Right ventricle myocardium inferior (tissue), 1 donor: ENCODE measurements around the gene ZMYM2. TPM values are rescaled to one million over a fixed set of nuclear protein-coding genes. Genes with fewer than 3 reads are reported as not detected.

Source experiments
- total RNA-seq: library from RNA; stranded (reverse); fragmentation: NEBNext Ultra II Directional; extraction: Animal tissue kit (Norgen Biotek cat#: 25700); gene quantifications from one replicate; pipeline ENCODE4 v1.2.1, GENCODE V29; 2021
- donor health status: DM: no; HTN: yes; CAD: no; lungs with severe emphysema.

ZMYM2 gene
- total RNA-seq, 1 donor from 2014 or later: 50.3 TPM

Other genes with a start within 250 kb of the ZMYM2 start
- 24.9 TPM for gene PSPC1, start 175.8 kb upstream of the ZMYM2 start, total RNA-seq
- 7.5 TPM for gene ZMYM5, start 95.1 kb upstream of the ZMYM2 start, total RNA-seq
- gene GJA3, start 202.3 kb downstream of the ZMYM2 start, total RNA-seq: 17.9 TPM
- 0.46 TPM for gene GJB2, start 234.2 kb downstream of the ZMYM2 start, total RNA-seq